HG02678 (cell line): ENCODE results near the gene OR4F17.
"Not testable (repeated sequence)": the region's sequence is repeated elsewhere in the genome, so short reads cannot be mapped to it uniquely, and the experiment has no call there.

Source experiments
- ATAC-seq: cut with Tn5 transposase; IDR thresholded peaks from one replicate; pipeline ENCODE4 v1.9.1; 2021; ENCODE audit warnings: mild to moderate bottlenecking, moderate library complexity; ENCODE audit not compliant: unreplicated experiment

Gene OR4F17

GRCh38 chr19:106804-107203 lies at the start of gene OR4F17:
Gene OR4F17 (plus strand): TSS chr19:107104. CDS start chr19:110679, 3,575 bp downstream.
- ATAC-seq: not testable (repeated sequence)

GRCh38 chr19:70793-71192 lies 36.1 kb upstream of the OR4F17 start:
- ATAC-seq: not testable (repeated sequence)

GRCh38 chr19:82864-83263 lies 24.0 kb upstream of the OR4F17 start:
- not testable (repeated sequence) for ATAC-seq

GRCh38 chr19:83626-84025 lies 23.3 kb upstream of the OR4F17 start:
- ATAC-seq: not testable (repeated sequence)

- not testable (repeated sequence) for ATAC-seq
These were observed 16.2 kb upstream of the OR4F17 start for GRCh38 chr19:90678-91077.

- not testable (repeated sequence) for ATAC-seq
These were observed 12.1 kb upstream of the OR4F17 start for GRCh38 chr19:94794-95193.

- not testable (repeated sequence) for ATAC-seq
These were observed 9.3 kb upstream of the OR4F17 start for GRCh38 chr19:97647-98046.

GRCh38 chr19:120443-121140 lies 13.7 kb downstream of the OR4F17 start:
- not testable (repeated sequence) for ATAC-seq
